Daoy (cell line): ENCODE measurements around the gene ZNF512B. TPM values are rescaled to one million over a fixed set of nuclear protein-coding genes. Genes with fewer than 3 reads are reported as not detected.

Source experiments
- DNase-seq: peaks from one replicate; pipeline ENCODE4 v3.0.0-alpha.2; 2015; ENCODE audit warnings: low read depth
- total RNA-seq: library from RNA; depleted of rRNA; stranded (reverse); fragments of >200 nt; shearing (Covaris generic); gene quantifications from 2 replicates; pipeline ENCODE4 v1.2.3, GENCODE V29; 2014

Gene ZNF512B
- total RNA-seq, 1 experiment from 2014 or later = 3.9 TPM

DNA sequence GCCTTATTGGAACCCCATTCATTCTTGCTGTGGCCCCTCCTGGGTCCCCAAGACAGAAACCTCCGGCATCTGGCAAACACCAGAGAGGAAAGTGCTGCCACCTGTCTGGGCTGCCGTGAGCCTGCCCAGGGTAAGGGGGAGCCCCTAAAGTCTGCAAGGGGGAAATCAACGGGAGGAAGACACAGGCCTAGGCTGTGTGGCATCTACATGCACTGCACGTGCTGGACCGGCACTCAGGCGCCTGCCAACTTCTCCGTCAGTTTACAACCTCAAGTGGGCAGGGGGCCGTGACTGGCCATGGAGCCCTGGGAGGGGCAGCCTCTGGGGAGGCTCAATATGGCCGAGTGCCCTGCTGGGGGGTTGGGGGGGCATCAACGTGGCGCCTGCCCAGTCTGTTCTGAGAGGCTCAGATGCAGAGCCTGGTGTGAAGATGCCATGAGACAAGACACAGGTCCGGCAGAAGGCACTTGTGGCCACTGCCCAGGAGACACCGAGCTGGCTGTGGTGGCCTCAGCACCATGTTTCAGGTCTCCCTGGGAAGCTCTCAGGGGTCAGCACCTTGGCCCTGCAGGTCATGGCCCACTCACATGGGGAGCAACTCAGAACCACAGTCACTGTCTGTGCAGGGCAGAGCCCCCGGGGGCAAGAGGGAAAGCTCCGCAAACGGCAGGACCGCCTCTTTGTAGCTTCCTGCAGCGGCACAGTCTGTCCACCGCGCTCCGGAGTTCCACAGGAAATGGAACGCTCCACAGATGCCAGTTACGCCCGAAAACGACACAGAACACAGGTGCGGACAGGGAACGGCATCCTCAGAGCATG is 21.9 kb downstream of the ZNF512B start:
- no peak for DNase-seq

DNA sequence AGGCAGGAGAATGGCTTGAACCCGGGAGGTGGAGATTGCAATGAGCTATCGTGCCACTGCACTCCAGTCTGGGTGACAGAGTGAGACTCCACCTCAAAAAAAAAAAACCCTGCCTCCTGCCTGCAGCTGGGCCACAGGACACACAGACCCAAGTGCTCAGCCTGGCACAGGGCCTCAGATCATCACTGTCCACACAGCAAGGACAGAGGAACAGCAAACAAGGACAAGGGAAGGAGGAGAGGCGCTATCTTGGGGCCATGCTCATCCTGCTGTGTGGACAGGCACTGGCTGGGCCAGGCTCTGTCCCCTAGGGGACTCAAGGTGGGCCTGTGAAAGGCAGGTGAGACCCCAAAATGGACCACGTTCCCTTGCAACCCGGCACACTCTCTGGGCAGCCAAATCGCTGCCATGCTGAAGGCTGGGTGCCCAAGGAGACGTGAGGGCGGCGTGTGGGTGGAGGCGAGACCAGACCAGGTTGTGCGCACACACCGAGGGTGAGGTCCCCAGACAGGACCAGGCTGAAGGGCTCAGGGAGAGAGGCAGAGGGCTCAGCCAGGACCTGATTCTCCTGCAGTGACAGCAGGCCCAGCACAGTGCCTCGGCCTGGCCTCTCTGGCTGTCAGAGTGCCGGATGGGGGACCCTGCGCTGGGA is 22.6 kb downstream of the ZNF512B start:
- no peak for DNase-seq

DNA sequence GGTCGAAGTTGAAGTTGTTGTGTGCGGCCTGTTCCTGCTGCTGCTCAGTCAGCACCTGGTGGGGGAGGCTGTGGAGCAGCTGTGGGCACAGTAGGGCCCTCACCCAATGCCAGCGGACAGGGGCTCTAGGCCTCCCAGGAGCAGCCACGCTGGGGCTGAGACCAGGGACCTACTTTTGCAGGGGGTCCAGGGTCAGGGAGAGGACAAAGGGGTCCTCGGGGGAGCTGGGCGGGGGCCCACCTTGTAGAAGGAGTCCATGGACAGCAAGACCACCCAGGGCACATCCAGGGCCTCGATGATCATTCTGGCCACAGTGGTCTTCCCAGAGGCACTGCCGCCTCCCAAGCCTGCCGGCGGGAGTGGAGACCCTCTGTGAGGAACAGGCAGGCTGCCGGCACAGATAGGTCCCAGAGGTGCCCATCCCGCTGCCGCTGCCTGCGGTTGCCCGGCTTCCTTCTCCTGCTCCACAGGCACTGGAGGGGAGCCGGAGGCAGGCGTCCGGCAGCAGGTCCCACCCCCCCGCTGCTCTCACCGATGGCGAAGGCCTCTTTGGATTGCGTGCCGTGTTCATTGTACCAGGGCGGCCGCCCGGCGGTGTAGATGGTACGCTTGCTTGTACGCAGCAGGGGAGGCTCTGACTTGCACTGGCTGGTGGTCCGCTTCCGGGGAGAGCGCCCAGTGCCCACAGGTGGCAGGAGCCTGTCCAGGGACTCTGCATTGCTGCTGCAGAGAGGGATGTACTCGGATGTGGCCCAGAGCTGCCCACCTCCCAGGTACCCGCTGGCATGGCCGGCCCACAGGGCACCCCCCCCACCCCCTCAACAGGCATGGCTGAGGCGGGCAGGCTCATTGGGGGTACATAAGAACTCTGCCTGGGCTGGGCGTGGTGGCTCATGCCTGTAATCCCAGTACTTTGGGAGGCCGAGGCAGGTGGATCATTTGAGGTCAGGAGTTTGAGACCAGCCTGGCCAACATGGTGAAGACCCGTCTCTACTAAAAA is 23.5 kb downstream of the ZNF512B start:
- DNase-seq = no peak

DNA sequence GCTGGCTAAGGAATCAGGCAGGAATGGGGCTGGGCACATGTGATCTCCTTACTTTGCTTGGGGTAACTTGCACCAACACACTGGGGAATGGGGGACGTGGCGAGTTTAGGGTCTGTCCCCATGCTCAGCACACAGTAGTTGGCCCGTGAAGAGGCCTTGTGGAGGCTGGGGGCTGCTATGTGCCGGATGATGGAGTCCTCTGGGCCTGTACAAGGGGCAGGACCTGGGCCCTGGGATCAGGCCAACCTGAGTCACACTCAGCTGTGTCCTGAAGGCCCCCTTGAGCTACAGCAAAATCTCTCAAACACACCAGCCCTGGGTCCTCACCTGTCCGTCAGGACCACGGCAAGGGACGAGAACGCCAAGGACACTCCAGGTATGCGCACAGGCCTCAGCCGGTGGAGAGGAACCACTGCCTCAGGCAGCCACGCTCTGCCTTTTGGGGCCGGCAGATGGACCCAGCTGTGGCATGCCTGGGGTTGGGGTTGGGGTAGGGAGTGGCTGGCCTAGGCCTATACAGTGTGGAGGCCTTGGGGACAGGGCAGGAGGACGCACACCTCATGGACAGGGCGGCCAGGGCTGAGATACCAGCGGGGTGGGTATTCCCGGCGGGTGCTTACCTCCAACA is 24.6 kb downstream of the ZNF512B start:
- DNase-seq = no peak

DNA sequence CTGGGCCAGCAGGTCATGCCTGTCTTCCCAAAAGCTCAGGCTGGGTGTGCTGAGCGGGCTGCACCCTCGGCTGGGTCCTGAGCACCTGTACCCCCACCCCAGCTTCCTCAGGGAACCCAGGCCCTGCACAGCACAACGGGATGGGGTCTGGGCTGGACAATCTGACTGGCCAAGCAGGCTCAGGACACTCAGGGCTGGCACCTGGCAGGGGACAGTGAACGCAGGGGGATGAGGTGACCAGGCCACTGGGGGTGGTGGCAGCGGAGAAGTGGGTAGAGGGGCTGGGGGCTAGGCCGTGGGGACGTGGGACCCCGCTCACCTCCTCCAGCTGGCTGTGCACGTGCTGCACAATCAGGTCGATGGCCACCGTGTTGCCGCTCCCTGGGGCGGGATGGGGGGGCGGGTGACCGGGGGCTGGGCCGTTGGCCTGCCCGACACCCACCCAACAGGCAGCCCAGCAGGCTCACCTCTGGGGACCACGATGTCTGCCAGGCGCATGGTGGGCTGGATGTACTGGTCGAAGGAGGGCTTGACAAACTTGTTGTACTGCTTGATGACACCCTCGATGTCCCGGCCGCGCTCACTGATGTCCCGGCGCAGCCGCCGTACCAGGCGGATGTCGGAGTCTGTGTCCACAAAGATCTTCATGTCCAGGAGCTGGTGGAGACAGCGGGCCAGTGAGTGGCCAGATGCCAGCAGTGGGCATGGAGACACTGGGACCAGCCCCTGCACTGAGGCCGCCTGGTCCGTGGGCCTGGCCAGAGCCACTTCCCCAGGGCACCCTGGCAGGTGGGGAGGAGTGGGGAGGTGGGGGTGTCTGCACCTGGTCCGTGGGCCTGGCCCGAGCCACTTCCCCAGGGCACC is 25.4 kb downstream of the ZNF512B start:
- DNase-seq = no peak

DNA sequence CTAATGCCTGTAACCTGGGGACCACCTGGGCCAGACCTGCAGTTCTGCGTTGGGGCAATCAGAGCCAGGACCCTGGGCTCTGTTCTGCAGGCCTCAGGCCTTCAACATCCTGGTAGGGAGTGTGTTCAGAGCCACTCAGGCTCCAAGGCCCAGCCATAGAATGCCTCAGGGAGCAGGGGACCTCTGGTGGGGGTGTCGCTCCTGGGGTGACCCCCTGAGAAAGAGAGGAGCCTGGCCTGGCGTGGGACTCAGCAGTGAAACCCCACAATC is 26.0 kb downstream of the ZNF512B start:
- no peak for DNase-seq

DNA sequence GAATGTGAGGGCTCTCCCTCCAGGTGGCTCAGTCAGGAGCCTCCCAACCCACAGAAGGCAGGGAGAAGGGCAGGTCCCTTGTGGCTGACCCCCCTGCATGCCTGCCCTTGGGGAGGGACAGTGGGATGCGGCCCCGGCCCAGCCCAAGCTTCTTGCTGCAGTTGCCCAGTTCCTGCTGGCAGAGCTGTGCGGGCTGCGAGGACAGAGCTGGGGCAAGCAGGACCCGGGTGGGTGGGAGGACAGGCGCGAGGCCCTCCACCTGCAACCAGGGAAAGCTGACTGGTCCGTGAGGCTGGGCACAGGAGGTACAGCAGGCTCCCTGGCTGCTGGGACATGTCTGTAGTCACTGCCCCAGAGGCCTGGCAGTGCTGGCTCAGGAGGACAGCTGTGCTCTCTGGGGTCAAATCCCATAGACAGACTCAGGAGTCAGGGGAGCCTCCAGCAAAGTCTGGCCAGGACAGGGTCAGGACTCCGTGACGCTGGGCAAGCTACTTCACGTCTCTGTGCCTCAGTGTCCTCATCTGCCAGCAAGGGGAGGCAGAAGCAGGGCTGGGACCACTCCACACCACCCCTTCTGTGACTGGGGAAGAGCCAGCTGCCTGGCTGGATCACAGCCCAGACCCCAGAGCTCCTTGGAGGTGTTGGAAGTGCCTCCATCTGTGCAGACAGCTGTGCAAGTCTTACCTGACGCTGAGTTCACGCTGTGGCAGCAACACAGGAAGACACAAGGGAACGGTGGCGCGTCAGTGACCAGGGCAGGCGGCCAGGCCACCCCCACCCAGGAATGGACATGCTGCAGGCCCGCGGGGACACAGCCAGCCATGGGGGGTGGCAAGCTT is 26.5 kb downstream of the ZNF512B start:
- DNase-seq = no peak

DNA sequence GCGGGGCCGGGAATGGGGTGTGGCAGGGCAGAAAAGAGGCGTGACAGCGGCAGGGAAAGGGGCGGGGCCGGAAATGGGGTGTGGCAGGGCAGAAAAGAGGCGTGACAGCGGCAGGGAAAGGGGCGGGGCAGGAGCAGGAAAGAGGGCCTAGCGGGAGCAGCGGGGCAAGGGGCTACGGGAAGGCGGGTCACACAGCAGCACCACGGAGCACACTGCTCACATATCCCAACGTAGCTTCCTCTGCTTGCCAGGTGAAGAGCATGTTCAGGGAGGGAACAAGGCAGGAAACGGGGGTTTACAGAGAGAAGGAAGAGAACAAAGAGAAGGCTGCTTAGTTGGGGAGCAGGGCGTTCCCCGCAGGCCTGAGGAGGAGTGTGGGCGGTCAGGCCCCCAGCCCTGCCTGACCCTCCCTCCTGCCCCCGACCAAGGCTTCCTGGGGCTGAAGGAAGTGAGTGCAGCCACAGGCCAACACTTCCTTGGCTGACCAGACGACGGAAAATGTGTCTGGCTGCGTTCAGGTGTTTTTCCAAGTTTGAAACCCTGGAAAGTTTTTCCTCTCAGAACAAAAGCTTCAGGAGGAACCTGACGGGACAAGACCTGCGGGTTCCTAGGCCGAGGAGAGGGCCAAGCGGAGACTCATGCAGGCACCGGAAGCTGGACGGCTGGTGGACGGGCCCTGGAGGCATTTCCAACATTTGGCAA is 27.3 kb downstream of the ZNF512B start:
- no peak for DNase-seq

DNA sequence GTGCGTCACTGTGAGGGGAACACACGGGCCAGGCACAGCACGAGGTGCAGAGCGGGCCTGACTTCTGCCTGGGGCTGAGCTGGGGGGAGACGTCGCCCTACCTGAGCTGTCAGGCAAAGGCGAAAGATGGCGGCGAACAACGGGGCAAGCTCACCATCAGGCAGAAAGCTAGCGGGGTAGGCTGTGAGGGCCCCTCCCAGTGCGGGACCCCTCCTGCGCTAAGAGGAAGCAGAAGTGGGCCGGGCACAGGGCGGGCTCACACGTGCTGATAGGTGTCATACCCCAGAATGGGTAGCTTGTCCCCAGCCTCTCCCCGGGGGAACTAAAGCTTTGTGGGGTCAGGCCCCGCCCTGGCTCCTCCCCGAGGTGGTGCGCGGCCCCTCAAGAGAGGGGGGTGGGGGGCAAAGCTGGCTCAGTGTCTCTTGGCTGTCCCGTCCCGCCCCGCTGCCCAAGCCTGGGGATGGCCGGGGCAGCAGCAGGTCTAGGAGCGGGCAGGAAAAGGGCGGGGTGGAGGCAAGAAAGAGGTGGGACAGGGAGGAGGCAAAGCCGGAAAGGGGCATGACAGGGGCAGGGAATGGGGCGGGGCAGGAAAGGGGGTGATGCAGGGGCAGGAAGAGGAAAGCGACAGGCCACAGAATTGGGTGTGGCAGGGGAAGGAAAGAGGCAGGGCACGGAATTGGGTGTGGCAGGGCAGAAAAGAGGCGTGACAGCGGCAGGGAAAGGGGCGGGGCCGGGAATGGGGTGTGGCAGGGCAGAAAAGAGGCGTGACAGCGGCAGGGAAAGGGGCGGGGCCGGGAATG is 28.2 kb downstream of the ZNF512B start:
- DNase-seq = no peak

DNA sequence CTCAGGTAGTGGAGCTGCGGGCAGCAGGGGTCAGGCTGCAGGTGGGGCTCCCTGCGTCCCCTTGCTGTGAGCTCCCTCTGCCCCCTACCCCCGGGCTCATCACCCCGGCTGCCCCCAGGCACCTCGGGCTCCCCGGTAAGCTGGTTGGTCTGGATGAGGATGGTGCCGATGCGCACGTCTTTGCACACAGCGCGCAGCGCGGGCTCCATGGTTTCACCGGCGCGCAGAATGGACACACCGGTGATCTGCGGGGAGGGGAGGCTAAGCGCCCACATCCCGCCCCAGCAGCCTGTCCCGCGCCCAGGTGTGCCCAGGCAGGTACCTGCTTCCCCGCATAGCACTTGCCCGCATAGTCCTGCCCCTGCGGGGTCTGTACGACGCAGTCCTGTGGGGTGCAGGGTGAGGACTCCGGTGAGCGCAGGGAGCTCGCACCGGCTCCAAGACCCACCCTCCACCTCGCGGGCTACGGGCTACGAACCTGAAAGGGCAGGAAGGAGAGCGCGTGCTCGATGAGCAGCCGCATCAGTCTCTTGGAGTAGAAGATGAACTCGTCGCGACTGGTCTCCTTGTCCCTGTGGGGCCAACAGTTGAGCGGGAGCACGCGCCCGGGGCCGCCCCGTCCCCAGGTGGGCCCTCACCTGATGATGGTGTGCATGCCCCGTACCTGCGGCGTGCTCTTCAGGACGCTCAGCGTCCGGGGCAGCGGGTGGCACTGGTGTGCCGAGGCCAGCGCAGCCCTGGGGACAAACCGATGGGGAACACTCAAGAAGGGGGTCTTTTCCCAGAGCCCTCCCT is 29.1 kb downstream of the ZNF512B start:
- no peak for DNase-seq

DNA sequence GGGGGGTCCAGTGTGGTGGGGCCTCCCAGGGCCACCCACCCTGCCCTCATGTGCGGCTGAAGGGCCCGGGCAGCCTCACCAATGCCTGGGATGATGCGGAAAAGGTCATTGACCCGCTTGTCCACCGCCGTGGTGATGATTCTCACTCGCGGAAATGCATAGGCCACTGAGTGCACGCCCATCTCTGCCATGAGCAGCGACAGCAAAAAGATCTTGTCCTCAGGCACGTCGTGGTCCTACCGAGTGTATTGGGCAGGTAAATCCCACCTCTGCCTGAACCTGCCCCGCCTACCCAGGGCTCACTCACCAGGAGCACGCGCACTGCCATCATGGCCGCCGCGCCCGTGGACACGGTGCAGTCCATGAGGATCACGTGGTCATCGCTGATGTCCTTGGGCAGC is 29.7 kb downstream of the ZNF512B start:
- no peak for DNase-seq

DNA sequence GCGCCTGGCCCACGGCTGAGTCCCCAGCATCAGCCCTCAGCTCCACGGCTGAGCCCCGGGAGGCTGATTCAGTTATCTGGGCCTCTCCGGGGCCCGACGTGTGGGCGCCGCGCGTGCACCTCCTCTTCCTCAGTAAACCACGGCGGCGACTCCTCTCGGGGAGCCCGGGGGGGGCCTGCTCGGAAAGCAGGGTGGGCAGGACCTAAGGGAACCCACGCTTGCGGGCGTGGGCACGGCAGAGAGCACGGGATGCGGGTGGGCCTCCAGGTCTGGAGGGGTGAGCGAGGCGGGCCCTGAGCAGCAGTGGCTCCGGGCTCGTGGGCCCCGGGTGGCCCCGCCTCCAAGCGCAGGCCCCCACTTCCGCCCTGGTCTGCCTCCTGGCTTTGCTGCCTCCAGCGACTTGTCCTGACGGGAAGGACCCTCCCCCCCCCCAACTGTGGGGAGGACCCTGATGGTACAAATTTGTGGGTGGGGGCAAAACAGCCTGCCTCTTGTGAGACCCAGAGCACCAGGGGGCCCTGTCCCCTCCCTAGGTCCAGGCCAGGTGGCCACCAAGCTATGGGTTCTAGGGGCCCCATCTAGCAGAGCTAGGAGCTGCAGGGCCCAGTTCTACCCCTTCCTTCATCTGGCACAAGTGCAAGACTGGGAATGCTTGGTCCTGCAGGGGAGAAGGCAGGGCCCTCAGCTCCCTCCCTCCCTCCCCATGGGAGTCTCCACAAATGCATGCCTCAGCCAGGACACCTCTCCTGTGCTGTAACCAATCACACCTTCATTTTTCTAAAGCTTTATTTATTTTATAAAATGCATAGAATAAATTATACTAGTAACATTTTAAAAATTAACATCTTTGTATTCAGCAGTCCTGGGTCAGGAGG is 30.4 kb downstream of the ZNF512B start:
- no peak for DNase-seq

DNA sequence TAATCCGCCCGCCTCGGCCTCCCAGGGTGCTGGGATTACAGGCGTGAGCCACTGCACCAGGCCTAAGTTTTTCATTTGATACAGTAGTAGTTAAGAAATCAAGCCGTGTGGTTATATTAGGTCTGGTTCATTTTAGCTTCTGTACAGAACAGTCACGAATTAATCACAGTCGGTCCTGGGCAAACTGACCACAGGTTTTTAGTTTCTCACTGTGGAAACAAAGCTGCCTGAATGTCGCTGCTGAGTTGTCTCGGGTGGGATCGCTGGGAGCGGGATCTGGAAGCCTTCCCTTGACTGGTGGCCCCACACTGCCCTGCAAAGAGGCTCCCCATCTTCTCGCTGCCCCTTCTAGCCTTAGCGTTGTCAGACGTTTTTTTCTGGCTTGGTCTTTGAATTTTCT is 32.1 kb downstream of the ZNF512B start:
- no peak for DNase-seq

DNA sequence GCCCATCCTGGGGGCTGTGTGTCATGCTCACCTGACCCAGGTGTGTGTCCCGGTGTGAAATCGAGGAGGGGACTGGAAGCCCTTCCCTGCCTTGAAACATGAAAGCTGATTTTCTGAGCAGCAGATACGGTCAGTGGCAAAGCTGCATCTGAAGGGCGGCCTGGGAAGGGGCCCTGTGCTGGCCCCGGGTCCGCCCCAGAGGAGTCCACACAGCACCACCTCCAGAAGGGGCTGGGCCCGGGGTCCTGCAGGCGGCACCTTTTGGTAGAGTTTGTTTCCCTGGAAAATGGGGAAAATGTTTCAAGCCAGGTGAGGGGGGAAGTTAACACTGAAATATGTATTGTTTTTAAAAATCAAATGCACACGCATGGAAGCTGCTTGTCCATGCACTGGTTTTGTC is 34.3 kb downstream of the ZNF512B start:
- DNase-seq = no peak

DNA sequence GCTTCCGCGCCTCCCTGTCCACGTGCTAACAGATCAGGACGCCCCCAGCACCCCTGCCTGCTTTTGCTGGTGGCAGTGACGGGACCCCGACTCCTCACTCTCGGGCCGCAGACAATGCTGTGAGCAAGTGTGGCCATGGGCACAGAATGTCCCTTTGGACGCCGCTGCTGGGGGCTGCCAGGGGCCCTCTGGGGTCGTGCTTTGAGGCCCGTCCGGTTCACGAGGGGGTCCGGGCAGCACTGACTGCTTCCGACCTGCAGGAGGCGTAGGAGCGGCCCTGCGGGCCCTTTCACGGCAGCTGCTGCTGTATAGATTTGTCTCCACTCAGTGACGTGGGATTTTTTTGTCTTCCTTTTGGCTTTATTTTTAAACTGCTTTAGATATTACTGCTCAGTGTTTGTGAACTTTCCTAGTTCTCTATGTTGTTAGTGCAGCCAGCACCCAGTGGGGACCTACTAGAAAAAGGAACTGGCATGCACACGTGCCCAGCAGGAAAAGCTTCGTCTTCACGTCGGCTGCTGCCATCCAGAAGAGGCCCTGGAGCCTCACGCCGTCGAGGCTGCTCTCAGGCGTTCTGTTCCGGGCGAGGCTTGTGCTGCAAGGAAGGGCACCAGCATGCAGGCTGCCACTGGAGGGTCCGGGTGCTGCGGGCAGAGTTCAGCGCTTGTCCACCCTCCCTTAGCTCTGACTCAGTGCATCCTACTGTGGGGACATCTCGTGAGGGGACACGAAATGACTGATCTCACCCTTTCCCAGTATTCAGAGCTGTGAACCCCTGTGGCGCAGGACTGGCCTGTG is 35.3 kb downstream of the ZNF512B start:
- DNase-seq = no peak

DNA sequence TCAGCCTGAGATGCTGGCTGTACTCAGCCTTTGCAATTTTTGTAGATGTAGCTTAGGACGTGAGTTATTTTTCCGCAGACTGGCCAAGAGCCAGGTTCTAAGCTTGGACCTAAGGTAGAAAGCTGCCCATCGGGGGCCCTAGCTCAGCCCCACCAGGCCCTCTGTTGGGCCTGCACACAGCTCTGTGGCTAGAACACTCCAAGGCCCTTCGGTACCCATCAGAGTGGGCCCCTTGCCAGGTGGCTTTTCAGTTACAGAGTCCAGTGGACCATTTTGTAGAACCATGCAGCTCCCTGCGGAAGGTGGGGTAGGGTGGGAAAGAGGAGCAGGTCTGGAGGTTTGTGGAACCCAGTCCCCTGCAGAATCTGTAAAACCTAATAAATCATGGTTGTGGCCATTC is 36.1 kb downstream of the ZNF512B start:
- no peak for DNase-seq
